RCC 7860 (cell line): Measurements from ENCODE around the gene ARL2.
"Not testable (repeated sequence)": the region's sequence is repeated elsewhere in the genome, so short reads cannot be mapped to it uniquely, and the experiment has no call there.

ENCODE experiments used
- DNase-seq: peaks from one replicate; pipeline ENCODE4 v3.0.0-alpha.2; 2015; ENCODE audit warnings: low spot score
- FAIRE-seq: peaks from 2 replicates; lab custom pipeline; 2012; peaks lifted over from hg19 to GRCh38; lab: Jason Lieb, UNC

ARL2 gene

GRCh38 chr11:65013888-65014725 is at the start of gene ARL2:
ARL2 (plus strand) TSS chr11:65014160; CDS start chr11:65014208, 48 bp downstream.
- FAIRE-seq = no peak
- DNase-seq = peak; percentile 71

DNA sequence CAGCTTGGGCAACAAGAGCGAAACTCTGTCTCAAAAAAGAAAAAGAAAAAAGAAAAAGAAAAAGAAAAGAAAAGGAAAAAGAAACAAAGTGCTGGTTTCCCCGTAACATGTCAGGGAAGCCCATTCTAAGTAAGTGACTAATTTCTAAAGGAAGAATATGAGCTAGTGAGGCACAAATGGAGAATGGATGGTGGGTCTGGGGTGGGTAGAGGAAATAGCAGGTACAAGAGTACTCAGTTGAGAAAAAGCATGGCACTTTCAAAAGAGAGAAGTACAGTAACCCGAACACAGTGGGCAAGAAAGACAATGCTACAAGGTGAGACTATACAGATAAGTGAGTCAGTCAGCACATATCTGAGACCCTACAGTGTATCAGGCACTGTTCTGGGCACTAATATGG is 46.6 kb upstream of the ARL2 start:
- FAIRE-seq = no peak
- DNase-seq = no peak

DNA sequence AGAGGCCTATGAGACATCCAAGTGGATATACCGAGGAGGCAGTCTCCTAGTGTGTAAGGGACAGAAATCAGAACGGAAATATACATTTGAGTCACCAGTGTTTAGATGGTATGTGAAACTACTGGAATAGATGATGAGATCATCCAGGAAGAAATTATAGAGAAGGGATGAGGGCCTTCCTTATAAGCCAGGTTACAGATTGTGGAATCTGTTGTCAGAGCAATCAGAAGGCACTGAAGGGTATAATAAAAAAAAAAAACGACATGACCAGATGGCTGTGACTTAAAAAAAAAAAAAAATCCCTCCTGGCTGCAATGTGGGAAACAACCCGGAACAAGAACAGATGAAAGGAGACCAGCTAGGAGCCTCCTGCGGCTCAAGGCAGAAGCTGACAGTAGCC is 44.8 kb upstream of the ARL2 start:
- FAIRE-seq (no peak), DNase-seq (peak; percentile 67)

DNA sequence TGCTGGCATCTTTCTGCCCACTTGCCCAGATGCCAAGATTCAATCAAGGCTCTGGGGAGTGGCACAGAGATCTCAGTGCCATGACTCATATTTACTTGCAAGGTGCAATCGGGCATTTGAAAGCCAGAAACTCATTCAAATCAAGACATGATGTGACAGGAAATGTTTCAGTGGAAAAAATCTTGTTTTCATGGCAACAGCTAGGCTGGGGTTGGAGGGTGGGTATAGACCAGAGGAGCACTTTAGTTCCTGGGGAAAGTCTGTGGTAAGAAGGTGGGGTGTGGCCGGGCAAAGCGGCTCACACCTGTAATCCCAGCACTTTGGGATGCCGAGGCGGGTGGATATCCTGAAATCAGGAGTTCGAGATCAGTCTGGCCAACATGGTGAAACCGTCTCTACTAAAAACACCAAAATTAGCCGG is 43.2 kb upstream of the ARL2 start:
- DNase-seq (no peak), FAIRE-seq (no peak)

GRCh38 chr11:64971421-64972233 is 42.3 kb upstream of the ARL2 start, which contains the start of gene MAJIN:
MAJIN (minus strand) TSS chr11:64972108; CDS start chr11:64959405, 12,703 bp downstream.
- DNase-seq = no peak
- no peak for FAIRE-seq

DNA sequence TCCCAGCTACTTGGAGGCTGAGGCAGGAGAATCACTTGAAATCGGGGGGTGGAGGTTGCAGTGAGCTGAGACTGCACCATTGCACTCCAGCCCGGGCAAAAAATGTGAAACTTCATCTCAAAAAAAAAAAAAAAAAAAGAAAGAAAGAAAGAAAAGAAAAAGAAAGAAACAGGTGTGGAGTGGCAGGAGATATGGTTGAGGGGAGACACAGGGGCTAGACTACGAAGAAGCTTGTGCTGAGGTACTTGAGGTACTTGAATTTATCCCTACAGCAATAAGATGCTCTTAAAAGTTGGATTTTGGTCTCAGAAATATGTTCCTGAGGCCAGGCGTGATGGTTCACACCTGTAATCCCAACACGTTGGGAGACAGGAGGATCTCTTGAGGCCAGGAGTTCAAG is 39.8 kb upstream of the ARL2 start:
- DNase-seq (no peak), FAIRE-seq (no peak)

- no peak for DNase-seq
- FAIRE-seq = no peak
Measured at GRCh38 chr11:64976651-64977050, 37.3 kb upstream of the ARL2 start.

GRCh38 chr11:64983339-64983738 is 30.6 kb upstream of the ARL2 start:
- not testable (repeated sequence) for FAIRE-seq, DNase-seq

DNA sequence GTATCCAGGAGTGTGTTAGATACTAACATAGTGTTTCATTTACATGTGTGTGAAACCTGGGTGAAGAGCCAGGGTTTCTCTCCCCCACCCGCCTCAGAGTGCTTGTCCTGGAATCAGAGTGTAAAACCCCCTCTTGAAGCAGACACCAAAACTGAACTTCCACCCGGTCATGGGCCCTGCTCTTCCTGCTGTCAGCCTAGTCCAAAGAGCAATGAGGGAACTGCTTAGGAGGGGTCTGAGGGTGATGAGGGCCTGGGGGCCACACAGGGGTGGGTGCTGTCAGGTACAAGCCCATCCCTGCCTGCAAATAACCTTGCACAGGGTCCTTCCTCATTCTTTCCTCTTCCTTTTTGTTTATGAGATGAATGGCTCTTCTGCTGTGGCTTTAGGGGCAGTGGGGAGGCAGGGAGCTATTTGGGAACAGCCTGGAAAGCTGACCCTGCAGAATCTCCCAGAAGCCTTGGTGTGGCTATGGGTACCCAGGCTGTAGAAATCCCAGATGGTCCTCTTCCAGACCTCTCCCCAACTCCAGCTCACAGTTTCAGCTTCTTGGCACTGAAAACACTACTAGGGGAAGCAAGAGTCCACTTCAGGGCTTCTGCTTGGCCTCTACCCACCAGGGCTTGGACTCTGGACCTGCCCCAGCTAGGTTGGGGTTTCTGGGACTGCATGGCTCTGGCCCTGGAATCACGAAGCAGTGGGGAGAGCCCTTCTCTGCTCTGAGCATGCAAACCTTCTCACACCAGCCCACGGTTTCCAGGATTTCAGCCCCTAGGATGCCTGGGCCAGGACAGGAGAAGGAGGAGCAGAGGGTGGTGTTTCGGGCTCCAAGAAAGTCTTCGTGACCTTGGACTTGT is 25.7 kb upstream of the ARL2 start:
- FAIRE-seq (no peak), DNase-seq (no peak)

DNA sequence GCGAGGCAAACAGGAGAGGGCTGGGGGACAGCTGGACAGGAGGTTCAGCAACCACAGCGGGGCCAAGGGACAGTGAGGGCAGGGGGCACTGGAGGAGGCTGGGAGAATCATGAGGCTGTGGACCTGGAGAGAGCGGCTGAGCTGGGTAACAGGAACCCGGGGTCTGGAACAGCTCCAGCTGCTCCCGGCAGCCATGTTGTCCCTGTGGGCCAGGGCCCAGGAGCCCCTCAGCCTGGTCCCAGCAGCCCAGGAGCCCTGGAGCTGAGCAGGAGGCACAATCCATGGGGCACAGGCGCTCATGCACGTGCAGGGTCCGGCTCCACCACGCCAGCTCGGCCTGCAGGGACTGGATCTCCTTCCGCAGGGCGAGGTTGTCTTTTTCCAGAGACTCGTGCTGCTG is 24.5 kb upstream of the ARL2 start:
- DNase-seq (no peak), FAIRE-seq (no peak)

GRCh38 chr11:64990222-64990923 is 23.6 kb upstream of the ARL2 start:
- DNase-seq (no peak), FAIRE-seq (no peak)

- FAIRE-seq (no peak), DNase-seq (no peak)
Measured at GRCh38 chr11:64994318-64994717, 19.6 kb upstream of the ARL2 start.

DNA sequence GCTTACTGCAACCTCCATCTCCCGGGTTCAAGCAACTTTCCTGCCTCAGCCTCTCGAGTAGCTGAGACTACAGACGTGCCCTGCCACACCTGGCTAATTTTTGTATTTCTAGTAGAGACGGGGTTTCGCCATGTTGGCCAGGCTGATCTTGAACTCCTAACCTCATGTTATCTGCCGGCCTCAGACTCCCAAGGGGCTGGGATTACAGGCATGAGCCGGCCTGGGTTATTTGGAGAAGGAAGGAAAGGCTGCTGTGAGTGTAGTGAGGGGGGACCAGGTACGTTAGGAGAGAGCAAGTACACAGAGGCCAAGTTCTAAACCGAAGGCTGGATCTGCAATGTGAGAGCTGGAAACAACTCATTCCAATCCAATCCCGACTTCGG is 17.6 kb upstream of the ARL2 start:
- no peak for DNase-seq
- no peak for FAIRE-seq

- FAIRE-seq (no peak), DNase-seq (peak; percentile 11)
Measured at GRCh38 chr11:64996710-64997380, 17.1 kb upstream of the ARL2 start, which contains the start of gene BATF2. BATF2 (minus strand) TSS chr11:64996971; CDS start chr11:64996914, 57 bp downstream.

GRCh38 chr11:64998141-64998540 is 15.8 kb upstream of the ARL2 start:
- DNase-seq (no peak), FAIRE-seq (no peak)

DNA sequence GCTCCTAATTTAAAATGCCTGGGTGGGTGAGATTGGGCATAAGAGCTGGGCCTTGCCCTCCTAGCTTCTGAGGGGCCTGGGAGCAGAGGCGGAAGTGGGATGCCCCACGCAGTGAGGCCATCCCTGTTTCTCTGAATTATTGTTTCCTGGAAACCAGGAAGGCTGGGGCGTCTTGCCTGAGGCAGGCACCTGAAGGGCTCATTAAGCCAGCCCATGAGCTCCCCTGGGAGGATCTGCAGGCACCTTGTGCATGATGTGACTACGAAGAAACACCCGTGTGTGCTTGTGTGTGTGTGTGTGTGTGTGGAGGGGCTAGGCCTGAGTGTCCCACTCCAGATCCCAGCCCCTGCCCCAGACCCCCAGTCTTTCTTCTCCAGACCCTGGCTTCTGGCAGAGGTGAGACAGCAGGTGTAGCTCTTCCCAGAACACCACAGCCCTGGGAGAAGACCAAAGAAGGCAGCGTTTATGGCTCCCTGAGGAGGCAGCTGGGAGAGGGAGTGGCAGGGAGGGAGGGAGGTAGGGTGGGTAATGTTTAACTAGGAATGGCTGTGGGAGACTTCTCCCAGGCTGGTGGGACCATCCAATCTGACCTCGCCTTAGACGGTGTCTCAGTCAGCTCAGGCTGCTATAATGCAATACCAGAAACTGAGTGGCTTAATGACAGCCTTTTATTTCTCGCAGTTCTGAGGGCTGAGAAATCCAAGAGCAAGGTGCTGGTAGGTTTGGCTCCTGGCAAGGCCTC is 15.1 kb upstream of the ARL2 start:
- DNase-seq (no peak), FAIRE-seq (no peak)

- no peak for DNase-seq
- no peak for FAIRE-seq
Measured at GRCh38 chr11:64999478-64999877, 14.5 kb upstream of the ARL2 start.

- DNase-seq (no peak), FAIRE-seq (no peak)
Measured at GRCh38 chr11:65002706-65003105, 11.3 kb upstream of the ARL2 start.

DNA sequence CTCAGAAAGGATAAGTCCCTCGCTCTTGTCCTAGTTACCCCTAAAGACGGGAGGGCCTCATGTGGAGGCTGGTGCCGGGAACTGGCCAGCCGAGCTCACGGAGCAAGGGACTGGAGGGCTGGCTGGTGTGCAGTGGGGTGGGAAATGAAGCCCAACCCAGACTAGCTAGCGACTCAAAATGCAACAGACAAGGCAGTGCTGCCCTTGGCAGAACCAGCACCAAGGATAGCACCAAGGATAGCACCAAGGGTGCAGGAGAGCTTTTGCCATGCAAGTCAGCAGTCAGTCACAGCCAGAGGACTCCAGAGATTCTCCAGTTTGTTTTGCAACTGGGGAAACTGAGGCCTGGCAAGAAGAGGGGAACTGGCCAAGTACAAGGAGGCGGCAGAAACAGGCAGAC is 10.7 kb upstream of the ARL2 start:
- DNase-seq (no peak), FAIRE-seq (no peak)
